Measurements from ENCODE around the gene MRAS. TPM values are rescaled to one million over a fixed set of nuclear protein-coding genes. Genes with fewer than 3 reads are reported as not detected.

Gene MRAS
- total RNA-seq, 2 experiments from 2014 or later, result 0.07 TPM; not detected in 1

GRCh38 chr3:138344754-138345153 is 3.6 kb upstream of the MRAS start:
- H3K4me3 Mint-ChIP-seq, result no peak overlapping the region
- intact Hi-C loops (cut with micrococcal nuclease), result no loop called here
- peaks cover 4% of the 10 kb centered on the region for H3K4me1 Mint-ChIP-seq (ENCODE audit: low read depth)
- POLR2A ChIA-PET, result no interaction called here
- H3K27me3 Mint-ChIP-seq, result peaks cover 32% of the 10 kb centered on the region
- no peak overlapping the region for H3K27ac Mint-ChIP-seq
- no peak for TF ChIP-seq CTCF (IDR thresholded peaks at IDR 0.05)
- ATAC-seq (no peak), DNase-seq (no peak)
- CTCF ChIA-PET, result no interaction called here
- H3K9me3 Mint-ChIP-seq, result no peaks in the 10 kb centered on the region
- no peaks in the 10 kb centered on the region for H3K36me3 Mint-ChIP-seq (ENCODE audit: low read depth)

GRCh38 chr3:138348754-138349739 is 668 bp downstream of the MRAS start:
- CTCF ChIA-PET, result interaction anchor here (0.6 to 3.4 kb wide), 9 partner anchors 14 to 170 kb away, joined by 3 to 16 read pairs (median 4); no protein-coding TSS in a partner anchor
- DNase-seq (no peak), ATAC-seq (no peak)
- peaks cover 4% of the 10 kb centered on the region for H3K4me1 Mint-ChIP-seq (ENCODE audit: low read depth)
- intact Hi-C loops (cut with micrococcal nuclease), result no loop called here
- no peak overlapping the region for H3K27ac Mint-ChIP-seq
- no peaks in the 10 kb centered on the region for H3K9me3 Mint-ChIP-seq
- no peaks in the 10 kb centered on the region for H3K36me3 Mint-ChIP-seq (ENCODE audit: low read depth)
- POLR2A ChIA-PET, result interaction anchor here (1.1 kb wide), 1 partner anchor 10 kb away, joined by 4 read pairs; no protein-coding TSS in a partner anchor
- peaks cover 41% of the 10 kb centered on the region for H3K27me3 Mint-ChIP-seq
- no peak for TF ChIP-seq CTCF (IDR thresholded peaks at IDR 0.05)
- peak overlapping the region; percentile 50 for H3K4me3 Mint-ChIP-seq

GRCh38 chr3:138349926-138350665 is 1.7 kb downstream of the MRAS start:
- Mint-ChIP-seq H3K27me3 (peaks cover 40% of the 10 kb centered on the region), H3K9me3 (no peaks in the 10 kb centered on the region), H3K36me3 (ENCODE audit: low read depth) (no peaks in the 10 kb centered on the region), H3K4me1 (ENCODE audit: low read depth) (peaks cover 4% of the 10 kb centered on the region), H3K27ac (no peak overlapping the region), H3K4me3 (no peak overlapping the region)
- POLR2A ChIA-PET, result no interaction called here
- ATAC-seq, result no peak
- CTCF ChIA-PET, result interaction anchor here (0.8 to 3.4 kb wide), 9 partner anchors 12 to 170 kb away, joined by 3 to 16 read pairs (median 3); no protein-coding TSS in a partner anchor
- no peak for TF ChIP-seq CTCF (IDR thresholded peaks at IDR 0.05)
- DNase-seq, result no peak
- intact Hi-C loops (cut with micrococcal nuclease), result no loop called here

- ChIA-PET POLR2A (no interaction called here), CTCF (interaction anchor here (3.4 kb wide), 1 partner anchor 19 kb away, joined by 16 read pairs; no protein-coding TSS in a partner anchor)
- intact Hi-C loops (cut with micrococcal nuclease), result no loop called here
- peaks cover 34% of the 10 kb centered on the region for H3K27me3 Mint-ChIP-seq
- no peak for TF ChIP-seq CTCF (IDR thresholded peaks at IDR 0.05)
- peaks cover 4% of the 10 kb centered on the region for H3K4me1 Mint-ChIP-seq (ENCODE audit: low read depth)
- DNase-seq, result no peak
- H3K27ac Mint-ChIP-seq, result no peak overlapping the region
- H3K4me3 Mint-ChIP-seq, result no peak overlapping the region
- no peak for ATAC-seq
- no peaks in the 10 kb centered on the region for H3K36me3 Mint-ChIP-seq (ENCODE audit: low read depth)
- no peaks in the 10 kb centered on the region for H3K9me3 Mint-ChIP-seq
Observed at GRCh38 chr3:138351151-138351550, 2.8 kb downstream of the MRAS start.
